CD4-positive, alpha-beta T cell (primary cell): ENCODE measurements around the gene GABRB3. TPM values are rescaled to one million over a fixed set of nuclear protein-coding genes. Genes with fewer than 3 reads are reported as not detected.

Experiments used
- ATAC-seq: fragments of 200-7000 bp; cut with Tn5 transposase; one replicate; pipeline ENCODE4 v1.10.0; 2022; ENCODE audit warnings: mild to moderate bottlenecking; ENCODE audit not compliant: poor library complexity
- CTCF ChIA-PET: fragments of 350-600 bp; sonication (Branson Sonifier 250); formaldehyde crosslinking; loops from one replicate; lab custom pipeline; 2021; ENCODE audit warnings: antibody characterized with exemption, inconsistent platforms; lab: Charles Lee
- POLR2A ChIA-PET: fragments of 350-600 bp; sonication (Branson Sonifier 250); formaldehyde crosslinking; loops from one replicate; lab custom pipeline; 2021; ENCODE audit warnings: antibody characterized with exemption, inconsistent platforms; lab: Charles Lee
- DNase-seq, 14 experiments: peaks; one replicate each; pipeline ENCODE4 v3.0.0-alpha.2; 2013 to 2020; ENCODE audit warnings: mixed read lengths in 2 of 14
- H3K27ac ChIP-seq, 2 donors: one replicate each; pipeline versions ENCODE4 v1.5.1 to v1.7.0; 2013; ENCODE audit warnings: low read length in 2 of 2, low read depth in 1 of 2, mild to moderate bottlenecking in 1 of 2
- H3K27me3 ChIP-seq, 2 experiments: 1 replicate in 1 of 2; 2 replicates in 1 of 2; pipeline versions ENCODE4 v1.6.1 to v1.7.0; 2013; ENCODE audit warnings: low read length in 2 of 2, control low read depth in 1 of 2, mild to moderate bottlenecking in 1 of 2, moderate library complexity in 1 of 2; ENCODE audit not compliant: insufficient read depth in 2 of 2, control insufficient read depth in 1 of 2
- H3K36me3 ChIP-seq: one replicate; pipeline ENCODE4 v1.6.1; 2013; ENCODE audit warnings: low read length, control low read depth; ENCODE audit not compliant: insufficient read depth
- H3K4me1 ChIP-seq: one replicate; pipeline ENCODE4 v1.6.1; 2013; ENCODE audit warnings: low read length, control low read depth; ENCODE audit not compliant: insufficient read depth
- H3K4me3 ChIP-seq: one replicate; pipeline ENCODE4 v1.5.1; 2013; ENCODE audit warnings: mild to moderate bottlenecking, low read length, moderate library complexity
- H3K9me3 ChIP-seq, 2 experiments: 1 replicate in 1 of 2; 2 replicates in 1 of 2; pipeline versions ENCODE4 v1.6.1 to v1.7.0; 2013; ENCODE audit warnings: low read length in 2 of 2, mild to moderate bottlenecking in 2 of 2, control low read depth in 1 of 2, moderate library complexity in 1 of 2; ENCODE audit not compliant: control insufficient read depth in 1 of 2, insufficient read depth in 1 of 2
- H3K27ac Mint-ChIP-seq: one replicate; pipeline ENCODE4 v1.8.0; 2020; ENCODE audit warnings: mixed read lengths
- H3K27me3 Mint-ChIP-seq: one replicate; pipeline ENCODE4 v1.8.0; 2021; ENCODE audit warnings: mixed read lengths
- H3K36me3 Mint-ChIP-seq: one replicate; pipeline ENCODE4 v1.8.0; 2021; ENCODE audit warnings: low read depth, mixed read lengths
- H3K4me1 Mint-ChIP-seq: one replicate; pipeline ENCODE4 v1.8.0; 2021; ENCODE audit warnings: low read depth, mixed read lengths
- H3K4me3 Mint-ChIP-seq: one replicate; pipeline ENCODE4 v1.8.0; 2020; ENCODE audit warnings: mild to moderate bottlenecking, mixed read lengths
- H3K9me3 Mint-ChIP-seq: one replicate; pipeline ENCODE4 v1.8.0; 2020; ENCODE audit warnings: mixed read lengths
- CTCF ChIP-seq: fragments of 200-600 bp; IDR thresholded peaks from one replicate; pipeline ENCODE4 v1.8.0; 2022; ENCODE audit warnings: antibody characterized with exemption, mild to moderate bottlenecking
- intact Hi-C, 2 experiments: fragments of 100-400 bp; cut with DNase I in 1 of 2; cut with micrococcal nuclease in 1 of 2; formaldehyde crosslinking; loops; one replicate each; pipeline versions ENCODE4 v1.15.1 to v1.9.0; 2023 to 2025; cut with DNase I, micrococcal nuclease
- total RNA-seq, 174 experiments: library from RNA in 2 of 174; stranded (reverse) in 2 of 174; gene quantifications; one replicate each; pipeline ENCODE4 v1.2.3 and lab custom pipeline; 2021 to 2026

GABRB3 gene
- total RNA-seq, 2 experiments from 2014 or later: not detected

DNA sequence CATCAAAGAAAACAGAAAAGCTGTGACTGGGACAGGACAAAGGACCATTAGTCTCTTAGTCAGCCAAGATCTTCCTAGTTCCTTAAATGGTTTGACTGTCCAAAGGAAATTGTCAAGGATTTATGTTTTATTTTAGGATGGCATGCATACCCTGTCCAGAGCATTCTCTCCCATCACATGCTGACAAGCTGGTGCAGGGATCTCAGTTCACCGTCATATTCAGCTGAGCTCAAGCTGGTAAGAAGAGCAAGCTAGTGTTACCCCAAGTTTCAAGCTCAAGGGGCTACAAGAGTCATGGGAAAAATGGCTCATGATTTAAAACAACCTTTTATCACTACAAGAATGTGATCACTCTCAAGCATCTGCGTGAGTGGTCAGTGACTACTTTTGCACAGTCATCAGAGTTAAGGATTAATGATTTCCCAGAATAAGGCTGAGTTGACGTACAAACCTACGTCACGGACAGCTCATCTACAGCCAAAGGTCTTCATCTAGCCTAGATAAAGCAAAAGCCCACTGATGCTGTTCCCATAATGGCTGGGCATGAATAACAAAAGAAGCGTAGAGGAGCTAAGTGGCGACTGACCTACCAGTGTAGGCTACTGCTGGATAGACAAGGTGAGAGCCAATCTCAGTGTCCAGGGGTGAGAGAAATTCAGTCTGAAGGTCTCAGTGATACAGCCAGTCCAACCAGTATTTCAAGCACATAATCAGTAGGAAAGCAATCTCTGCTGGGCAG, 157.5 kb downstream of the GABRB3 start:
- Histone ChIP-seq H3K9me3 (peaks cover 0 to 3% of the 10 kb centered on the region in 2 experiments), H3K4me1 (no peaks in the 10 kb centered on the region), H3K27ac (no peak overlapping the region), H3K27me3 (no peaks in the 10 kb centered on the region), H3K36me3 (no peaks in the 10 kb centered on the region), H3K4me3 (no peak overlapping the region)
- Mint-ChIP-seq H3K36me3 (no peaks in the 10 kb centered on the region), H3K27me3 (no peaks in the 10 kb centered on the region), H3K4me1 (no peaks in the 10 kb centered on the region), H3K4me3 (no peak overlapping the region), H3K27ac (no peak overlapping the region), H3K9me3 (peaks cover 7% of the 10 kb centered on the region)
- TF ChIP-seq CTCF: no peak
- CTCF ChIA-PET: no interaction called here
- intact Hi-C loops: no loop called here
- ATAC-seq (no peak), DNase-seq (no peak)
- POLR2A ChIA-PET: no interaction called here

DNA sequence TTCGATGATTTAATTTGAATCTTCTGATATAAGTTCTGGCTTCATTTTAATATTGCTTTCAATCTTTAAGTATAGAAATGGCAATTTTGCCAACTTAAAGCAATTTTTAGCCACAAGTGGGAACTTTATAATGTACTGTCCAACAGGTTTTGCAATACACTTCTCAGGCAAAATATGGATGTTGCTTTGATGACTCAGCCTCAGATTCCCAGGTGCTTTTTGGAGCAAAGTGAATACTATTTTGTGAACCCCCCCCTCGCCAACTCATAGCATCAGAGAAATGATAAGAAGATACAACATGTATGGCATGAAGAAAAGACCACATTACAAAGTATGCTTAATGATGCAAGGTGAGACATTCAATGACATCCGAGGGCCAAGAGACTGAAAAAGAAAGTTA, 158.1 kb downstream of the GABRB3 start:
- no peaks in the 10 kb centered on the region for H3K27me3 ChIP-seq
- no peaks in the 10 kb centered on the region for H3K4me1 ChIP-seq
- DNase-seq: no peak
- H3K4me1 Mint-ChIP-seq: no peaks in the 10 kb centered on the region
- ChIA-PET CTCF (no interaction called here), POLR2A (no interaction called here)
- no peak overlapping the region for H3K4me3 Mint-ChIP-seq
- no peak overlapping the region for H3K27ac Mint-ChIP-seq
- H3K9me3 Mint-ChIP-seq: peaks cover 3% of the 10 kb centered on the region
- no peak for TF ChIP-seq CTCF
- H3K9me3 ChIP-seq: peaks cover 0 to 3% of the 10 kb centered on the region in 2 experiments
- no peak for ATAC-seq
- H3K27ac ChIP-seq: no peak overlapping the region
- H3K36me3 ChIP-seq: no peaks in the 10 kb centered on the region
- H3K4me3 ChIP-seq: no peak overlapping the region
- H3K36me3 Mint-ChIP-seq: no peaks in the 10 kb centered on the region
- H3K27me3 Mint-ChIP-seq: no peaks in the 10 kb centered on the region
- intact Hi-C loops: no loop called here

DNA sequence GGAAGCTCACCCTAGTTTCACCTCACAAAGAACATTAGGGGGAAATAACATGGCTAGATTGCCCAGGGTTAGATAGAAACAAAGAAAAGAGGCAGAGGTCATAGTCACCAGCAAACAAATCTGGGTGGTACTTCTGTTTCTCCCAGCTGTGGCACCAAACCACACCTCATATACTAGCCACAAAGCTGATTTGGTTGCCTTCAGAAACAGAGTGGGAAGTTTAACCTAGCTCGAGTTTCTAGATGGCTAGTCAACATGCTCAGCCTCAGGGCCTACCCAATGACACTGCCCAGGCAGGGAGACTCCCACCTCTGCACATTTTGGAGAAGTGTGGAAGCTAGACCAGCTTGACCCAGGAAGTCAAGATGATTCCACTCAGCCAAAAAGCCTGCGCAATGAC, 174.2 kb downstream of the GABRB3 start:
- ATAC-seq (no peak), DNase-seq (no peak)
- ChIA-PET CTCF (no interaction called here), POLR2A (no interaction called here)
- Mint-ChIP-seq H3K4me3 (no peak overlapping the region), H3K4me1 (no peaks in the 10 kb centered on the region), H3K36me3 (no peaks in the 10 kb centered on the region), H3K27ac (no peak overlapping the region), H3K9me3 (peaks cover 11% of the 10 kb centered on the region), H3K27me3 (no peaks in the 10 kb centered on the region)
- Histone ChIP-seq H3K9me3 (peaks cover 11 to 14% of the 10 kb centered on the region in 2 experiments), H3K4me3 (no peak overlapping the region), H3K27ac (no peak overlapping the region), H3K4me1 (no peaks in the 10 kb centered on the region), H3K36me3 (no peaks in the 10 kb centered on the region), H3K27me3 (no peaks in the 10 kb centered on the region)
- intact Hi-C loops: no loop called here
- TF ChIP-seq CTCF: no peak
